ENCODE measurements around the gene COPS9.

Gene COPS9

DNA sequence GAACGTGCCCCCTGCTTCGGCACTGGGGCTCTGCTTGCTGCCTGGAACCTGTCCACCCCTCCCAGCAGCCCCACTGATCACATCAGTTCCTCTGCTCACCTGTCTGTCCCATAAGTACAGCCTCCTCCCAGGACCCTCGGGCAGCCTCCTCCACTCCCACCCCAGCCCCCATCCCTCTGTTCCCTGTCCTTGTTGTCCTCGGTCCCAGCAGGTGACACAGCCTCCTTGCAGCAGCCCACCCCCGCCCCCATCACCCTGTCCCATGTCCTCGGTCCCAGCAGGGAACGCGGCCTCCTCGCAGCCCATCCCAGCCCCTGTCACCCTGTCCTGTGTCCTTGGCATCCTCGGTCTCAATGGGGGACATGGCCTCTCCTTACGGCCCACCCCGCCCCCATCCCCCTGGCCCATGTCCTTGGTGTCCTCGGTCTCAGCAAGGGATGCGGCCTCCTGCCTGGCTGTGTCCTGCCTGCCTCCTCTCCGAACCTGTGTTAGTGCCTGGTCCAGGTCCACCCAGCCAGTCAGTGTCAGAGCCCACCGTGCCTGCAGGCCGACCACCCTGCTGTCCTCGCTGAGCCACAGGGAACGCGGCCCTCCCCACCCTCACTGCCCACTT is 8.7 kb upstream of the COPS9 start:
- H3K4me3 ChIP-seq (ENCODE audit: low read depth, low read length): no peak overlapping the region
- DNase-seq (ENCODE audit: low read depth): no peak
- no peak for TF ChIP-seq CTCF (IDR thresholded peaks at IDR 0.05; ENCODE audit: insufficient read depth, low read depth, low read length, missing control alignments)

DNA sequence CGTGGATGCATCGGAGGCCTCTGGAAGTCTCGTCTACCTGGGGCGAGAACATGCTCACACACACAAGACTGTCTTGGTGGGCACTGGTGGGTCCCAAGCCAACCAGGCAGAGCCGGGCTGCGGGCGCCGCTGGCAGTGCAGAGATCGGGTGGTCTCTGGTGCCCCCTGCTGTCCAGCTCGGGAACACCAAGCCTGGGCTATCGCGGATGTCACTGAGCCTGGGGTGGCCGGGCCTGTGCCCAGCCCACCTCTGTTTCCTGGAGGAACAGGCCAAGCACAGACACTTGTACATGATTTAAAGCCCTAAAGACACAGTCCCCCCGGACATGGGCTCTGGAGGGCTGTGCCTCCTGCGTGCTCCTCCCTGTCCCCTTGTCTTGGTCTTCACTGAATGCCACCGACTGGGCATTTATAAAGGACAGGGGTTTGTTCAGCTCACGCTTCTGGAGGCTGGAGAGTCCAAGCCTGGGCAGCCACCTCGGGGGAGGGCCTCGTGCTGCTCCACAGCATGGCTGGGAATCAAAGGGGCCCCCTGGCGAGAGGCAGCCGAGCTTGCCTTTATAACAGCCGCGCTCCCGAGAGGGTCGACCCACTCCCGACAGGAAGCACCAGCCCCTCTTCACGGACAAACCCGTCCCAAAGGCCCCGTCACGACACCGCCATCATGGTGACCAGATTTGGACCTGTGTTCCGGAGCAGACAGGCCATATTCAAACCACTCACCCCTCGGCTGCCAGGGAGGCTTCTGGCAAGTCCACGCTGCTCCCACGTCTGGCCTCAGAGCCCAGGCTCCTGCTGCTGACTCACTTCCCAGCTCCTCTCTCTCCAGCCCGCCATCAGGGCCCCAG is 7.9 kb upstream of the COPS9 start:
- no peak overlapping the region for H3K4me3 ChIP-seq (ENCODE audit: low read depth, low read length)
- peak; percentile 58 for DNase-seq (ENCODE audit: low read depth)
- peak; percentile 91 for TF ChIP-seq CTCF (IDR thresholded peaks at IDR 0.05; ENCODE audit: insufficient read depth, low read depth, low read length, missing control alignments)

DNA sequence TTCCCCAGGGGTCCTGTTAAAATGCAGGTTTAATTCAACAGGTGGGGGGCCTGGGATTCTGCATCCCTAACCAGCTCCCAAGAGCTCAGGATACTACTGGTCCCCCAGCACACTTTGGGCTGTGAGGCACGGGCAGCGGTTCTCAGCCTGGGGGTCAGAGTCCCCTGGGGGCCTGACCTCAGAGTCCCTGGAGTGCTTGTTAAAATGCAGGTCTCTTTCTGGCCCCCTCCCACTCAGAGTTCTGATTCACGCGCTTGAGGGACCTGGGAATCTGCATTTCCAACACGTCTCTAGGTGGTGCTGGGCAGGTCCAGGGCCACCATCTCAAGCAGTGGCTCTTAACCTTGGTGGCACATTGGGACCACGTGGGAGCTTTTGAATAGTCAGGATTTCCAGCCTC is 7.2 kb upstream of the COPS9 start:
- DNase-seq (ENCODE audit: low read depth): no peak
- no peak for TF ChIP-seq CTCF (IDR thresholded peaks at IDR 0.05; ENCODE audit: insufficient read depth, low read depth, low read length, missing control alignments)

GRCh38 chr2:240142859-240143258 is 6.8 kb upstream of the COPS9 start:
- no peak overlapping the region for H3K4me3 ChIP-seq (ENCODE audit: low read depth, low read length)
- no peak for TF ChIP-seq CTCF (IDR thresholded peaks at IDR 0.05; ENCODE audit: insufficient read depth, low read depth, low read length, missing control alignments)
- DNase-seq (ENCODE audit: low read depth): no peak

More for the DNA sequence above, 7.2 kb upstream of the COPS9 start:
- H3K4me3 ChIP-seq (ENCODE audit: low read depth, low read length): no peak overlapping the region

- no peak for DNase-seq (ENCODE audit: low read depth)
- H3K4me3 ChIP-seq (ENCODE audit: low read depth, low read length): no peak overlapping the region
- no peak for TF ChIP-seq CTCF (IDR thresholded peaks at IDR 0.05; ENCODE audit: insufficient read depth, low read depth, low read length, missing control alignments)
These were observed 6.2 kb upstream of the COPS9 start for GRCh38 chr2:240142256-240142775.

GRCh38 chr2:240141736-240142135 is 5.6 kb upstream of the COPS9 start:
- DNase-seq (ENCODE audit: low read depth): no peak
- TF ChIP-seq CTCF (IDR thresholded peaks at IDR 0.05; ENCODE audit: insufficient read depth, low read depth, low read length, missing control alignments): no peak
- no peak overlapping the region for H3K4me3 ChIP-seq (ENCODE audit: low read depth, low read length)
